GM12878 (cell line): ENCODE measurements around the gene AP3S1. TPM values are rescaled to one million over a fixed set of nuclear protein-coding genes. Genes with fewer than 3 reads are reported as not detected.

Experiments used
- ATAC-seq: fragments of 200-7000 bp; cut with Tn5 transposase; 3 replicates; pipeline ENCODE4 v1.9.1; 2020; ENCODE audit warnings: mild to moderate bottlenecking, moderate library complexity
- BruUV-seq: library from RNA; stranded (reverse); fragments of 400-500 nt; replicated peaks from 2 replicates; lab custom pipeline; 2021; lab: Mats Ljungman, UMichigan
- CTCF ChIA-PET: fragments of 300-600 bp; sonication (Branson Sonifier 250); formaldehyde crosslinking; extraction: SDS; loops from one replicate; lab custom pipeline; 2021; ENCODE audit warnings: inconsistent platforms; lab: Yijun Ruan, JAX
- POLR2A ChIA-PET: fragments of 350-600 bp; formaldehyde crosslinking; extraction: SDS; loops from one replicate; lab custom pipeline; 2021; ENCODE audit warnings: inconsistent platforms; lab: Charles Lee
- RAD21 ChIA-PET: fragments of 300-600 bp; sonication (Branson Sonifier 250); formaldehyde crosslinking; loops from one replicate; lab custom pipeline; 2023; ENCODE audit warnings: antibody characterized with exemption; ENCODE audit not compliant: unreplicated experiment; lab: Charles Lee
- SMC1A ChIA-PET: fragments of 300-600 bp; sonication (Branson Sonifier 250); formaldehyde crosslinking; loops from one replicate; lab custom pipeline; 2023; ENCODE audit not compliant: unreplicated experiment, uncharacterized antibody; lab: Charles Lee
- DNase-seq: peaks from one replicate; pipeline ENCODE4 v3.0.0-alpha.2; 2011; ENCODE audit warnings: low read depth, low spot score
- FAIRE-seq: peaks from 3 replicates; lab custom pipeline; 2011; peaks lifted over from hg19 to GRCh38; lab: Jason Lieb, UNC
- H2AFZ ChIP-seq: 2 replicates; pipeline ENCODE4 v1.6.0; 2011; ENCODE audit warnings: low read depth, low read length, control low read depth; ENCODE audit not compliant: control insufficient read depth
- H3K27ac ChIP-seq: 2 replicates; pipeline ENCODE4 v1.5.1; 2011; ENCODE audit warnings: control low read depth; ENCODE audit not compliant: control insufficient read depth, insufficient read depth
- H3K27me3 ChIP-seq, 2 experiments: replicated peaks in 1 of 2; 2 replicates each; pipeline versions ENCODE4 v1.6.0 to v1.6.1; 2011; ENCODE audit warnings: low read length in 1 of 2; ENCODE audit not compliant: control insufficient read depth in 2 of 2, insufficient read depth in 2 of 2
- H3K36me3 ChIP-seq, 2 experiments: 2 replicates each; pipeline ENCODE4 v1.5.1; 2011; ENCODE audit warnings: low read length in 1 of 2; ENCODE audit not compliant: control insufficient read depth in 2 of 2, insufficient read depth in 2 of 2
- H3K4me1 ChIP-seq: 2 replicates; pipeline ENCODE4 v1.6.1; 2011; ENCODE audit warnings: mild to moderate bottlenecking, low read length, moderate library complexity, mixed read lengths; ENCODE audit not compliant: control insufficient read depth, insufficient read depth
- H3K4me2 ChIP-seq: 2 replicates; pipeline ENCODE4 v1.6.0; 2011; ENCODE audit warnings: control low read depth; ENCODE audit not compliant: control insufficient read depth, insufficient read depth
- H3K4me3 ChIP-seq: fragments of 200-600 bp; sonication (generic); 2 replicates; pipeline ENCODE4 v1.5.1; 2016
- H3K79me2 ChIP-seq: 2 replicates; pipeline ENCODE4 v1.6.0; 2011; ENCODE audit warnings: low read length; ENCODE audit not compliant: control insufficient read depth, insufficient read depth
- H3K9ac ChIP-seq: 2 replicates; pipeline ENCODE4 v1.8.0; 2011; ENCODE audit warnings: low read length, control low read depth, mixed read lengths; ENCODE audit not compliant: control insufficient read depth, insufficient read depth
- H3K9me3 ChIP-seq: replicated peaks from 3 replicates; pipeline ENCODE4 v1.5.1; 2011; ENCODE audit warnings: mild to moderate bottlenecking, low read length; ENCODE audit not compliant: control insufficient read depth, insufficient read depth
- H4K20me1 ChIP-seq: 2 replicates; pipeline ENCODE4 v1.6.0; 2011; ENCODE audit not compliant: control insufficient read depth, insufficient read depth
- CBX5 ChIP-seq: sonication (generic); IDR thresholded peaks from 2 replicates; pipeline ENCODE4 v1.6.1; 2016; ENCODE audit warnings: low read depth, moderate library complexity, mild to moderate bottlenecking, inconsistent platforms
- IRF3 ChIP-seq: fragments of 450-650 bp; IDR thresholded peaks from 2 replicates; pipeline ENCODE4 v1.6.1; 2014; ENCODE audit warnings: mild to moderate bottlenecking
- SUZ12 ChIP-seq: fragments of 200-600 bp; sonication (generic); IDR thresholded peaks from one replicate; pipeline ENCODE4 v1.6.1; 2018; ENCODE audit warnings: antibody characterized with exemption, mild to moderate bottlenecking; ENCODE audit not compliant: unreplicated experiment
- ZBTB33 ChIP-seq: fragments of 450-650 bp; IDR thresholded peaks from 2 replicates; pipeline ENCODE4 v1.6.1; 2017; ENCODE audit warnings: mild to moderate bottlenecking
- WGBS: methylation state at CpG from one replicate; pipeline ENCODE4 v1.1.6; 2016; ENCODE audit warnings: low lambda C conversion rate; ENCODE audit not compliant: insufficient replicate concordance, insufficient coverage; ENCODE audit errors: missing lambda C conversion rate; 5-methylcytosine and 5-hydroxymethylcytosine counted together
- in situ Hi-C: fragments of 300-500 bp; cut with MboI; formaldehyde crosslinking; loops from 9 replicates; pipeline ENCODE4 v1.14.3; 2018; ENCODE audit warnings: mixed read lengths
- intact Hi-C: fragments of 100-400 bp; cut with micrococcal nuclease; formaldehyde crosslinking; loops from one replicate; pipeline ENCODE4 v1.14.2; 2022; ENCODE audit not compliant: unreplicated experiment
- polyA plus RNA-seq, 11 experiments: library from polyadenylated mRNA; depleted of rRNA in 4 of 11; unstranded in 6 of 11; stranded (reverse) in 5 of 11; fragments of >200 nt; fragmentation: Nextera tagmentation in 4 of 11; fragmentation: Illumina TruSeq in 1 of 11; extraction: Ambion mirVana in 4 of 11; extraction: Trizol in 1 of 11; gene quantifications; 1 replicate in 1 of 11; 2 replicates in 10 of 11; pipeline versions ENCODE4 v1.2.1 to v1.2.3, GENCODE V29; 2011 to 2016; ENCODE audit warnings: inconsistent platforms in 2 of 11, missing spikeins in 2 of 11, low read depth in 1 of 11
- total RNA-seq, 4 experiments: library from RNA; depleted of rRNA in 3 of 4; stranded (reverse); fragments of >200 nt in 3 of 4; fragmentation: Illumina TruSeq in 1 of 4; extraction: Trizol in 1 of 4; gene quantifications; 2 replicates each; pipeline versions ENCODE4 v1.2.1 to v1.2.3, GENCODE V29; 2013 to 2021

AP3S1 gene
- total and polyA plus RNA-seq, 10 of the 15 experiments (the other 5 are each of a cell fraction or from before 2014, with no cell fraction given), result 36.4 to 137 (median 67.5) TPM

GRCh38 chr5:115815693-115816225, 26.0 kb upstream of the AP3S1 start:
- no peak overlapping the region for H3K4me3 ChIP-seq
- no peak overlapping the region for H2AFZ ChIP-seq
- POLR2A ChIA-PET, result no interaction called here
- 2% methylated on average over 48 of the region's 48 CpGs for WGBS
- SMC1A ChIA-PET, result no interaction called here
- H3K79me2 ChIP-seq, result no peaks in the 10 kb centered on the region
- intact Hi-C loops (no loop called here), in situ Hi-C loops (no loop called here)
- ATAC-seq (peak; percentile 20; the same call in 1 of the 3 replicates), DNase-seq (no peak), FAIRE-seq (no peak)
- peak overlapping the region; percentile 15; the same call in 1 of the 2 replicates for H3K4me2 ChIP-seq
- no peak overlapping the region for H3K27ac ChIP-seq
- no peaks in the 10 kb centered on the region for H4K20me1 ChIP-seq
- H3K36me3 ChIP-seq, result no peaks in the 10 kb centered on the region
- CTCF ChIA-PET, result no interaction called here
- H3K9me3 ChIP-seq, result no peaks in the 10 kb centered on the region
- RAD21 ChIA-PET, result interaction anchor here (1.3 kb wide), 1 partner anchor 16 kb away, joined by 3 read pairs; no protein-coding TSS in a partner anchor
- no peaks in the 10 kb centered on the region for H3K4me1 ChIP-seq
- no TSS peak for BruUV-seq
- H3K9ac ChIP-seq, result no peak overlapping the region
- H3K27me3 ChIP-seq, result peaks cover 12 to 23% of the 10 kb centered on the region in 2 experiments
- TF ChIP-seq SUZ12 (peak; percentile 22), IRF3 (no peak), ZBTB33 (no peak), CBX5 (no peak)
